CD14-positive monocyte (primary cell): ENCODE measurements around the gene DBX1. TPM values are rescaled to one million over a fixed set of nuclear protein-coding genes. Genes with fewer than 3 reads are reported as not detected.

ENCODE experiments used
- DNase-seq, 3 donors: peaks; one replicate each; pipeline ENCODE4 v3.0.0-alpha.2; 2011 to 2022
- H2AFZ ChIP-seq: 2 replicates; pipeline ENCODE4 v1.6.0; 2012; ENCODE audit warnings: mild to moderate bottlenecking, low read depth, low read length, inconsistent platforms; ENCODE audit not compliant: insufficient read depth, poor library complexity, severe bottlenecking
- H3K27ac ChIP-seq, 2 donors: 1 replicate in 1 of 2; 2 replicates in 1 of 2; pipeline ENCODE4 v1.5.1; 2012 to 2013; ENCODE audit warnings: low read length in 2 of 2, control low read depth in 1 of 2, inconsistent platforms in 1 of 2, low read depth in 1 of 2, mild to moderate bottlenecking in 1 of 2
- H3K27me3 ChIP-seq, 2 donors: one replicate each; pipeline versions ENCODE4 v1.6.0 to v1.6.1; 2011 to 2013; ENCODE audit warnings: low read length in 2 of 2; ENCODE audit not compliant: control insufficient read depth in 2 of 2, insufficient read depth in 2 of 2
- H3K36me3 ChIP-seq, 2 donors: replicated peaks in 1 of 2; 1 replicate in 1 of 2; 2 replicates in 1 of 2; pipeline versions ENCODE4 v1.5.1 to v1.6.1; 2012 to 2013; ENCODE audit warnings: low read length in 2 of 2, control low read depth in 1 of 2, inconsistent platforms in 1 of 2, mild to moderate bottlenecking in 1 of 2; ENCODE audit not compliant: insufficient read depth in 2 of 2, control insufficient read depth in 1 of 2
- H3K4me1 ChIP-seq, 2 donors: 1 replicate in 1 of 2; 2 replicates in 1 of 2; pipeline versions ENCODE4 v1.5.1 to v1.6.1; 2012 to 2013; ENCODE audit warnings: low read length in 2 of 2, control low read depth in 1 of 2, inconsistent platforms in 1 of 2, mild to moderate bottlenecking in 1 of 2, moderate library complexity in 1 of 2; ENCODE audit not compliant: insufficient read depth in 2 of 2, control insufficient read depth in 1 of 2
- H3K4me2 ChIP-seq: replicated peaks from 2 replicates; pipeline ENCODE3; 2012; ENCODE audit warnings: low read length, moderate library complexity, mild to moderate bottlenecking; ENCODE audit not compliant: poor library complexity, severe bottlenecking; ENCODE audit errors: extremely low read depth
- H3K4me3 ChIP-seq, 3 experiments: fragments of 200-600 bp in 1 of 3; sonication (generic) in 1 of 3; replicated peaks in 1 of 3; 1 replicate in 2 of 3; 2 replicates in 1 of 3; pipeline ENCODE4 v1.5.1; 2011 to 2013; ENCODE audit warnings: low read length in 3 of 3, mild to moderate bottlenecking in 3 of 3, control low read depth in 2 of 3, low read depth in 2 of 3, inconsistent platforms in 1 of 3, moderate library complexity in 1 of 3
- H3K79me2 ChIP-seq: 2 replicates; pipeline ENCODE4 v1.6.0; 2012; ENCODE audit warnings: mild to moderate bottlenecking, control low read depth, inconsistent platforms, low read length, moderate library complexity; ENCODE audit not compliant: insufficient read depth
- H3K9ac ChIP-seq: 2 replicates; pipeline ENCODE4 v1.6.0; 2017; ENCODE audit warnings: low read length, mild to moderate bottlenecking; ENCODE audit not compliant: insufficient read depth, poor library complexity, severe bottlenecking
- H3K9me3 ChIP-seq, 2 donors: replicated peaks in 1 of 2; 1 replicate in 1 of 2; 2 replicates in 1 of 2; pipeline versions ENCODE4 v1.5.1 to v1.6.1; 2012 to 2013; ENCODE audit warnings: low read length in 2 of 2, control low read depth in 1 of 2; ENCODE audit not compliant: control insufficient read depth in 1 of 2, insufficient read depth in 1 of 2
- H4K20me1 ChIP-seq: 2 replicates; pipeline ENCODE4 v1.6.0; 2012; ENCODE audit warnings: mild to moderate bottlenecking, low read length, control low read depth, moderate library complexity; ENCODE audit not compliant: insufficient read depth
- H3K27ac Mint-ChIP-seq, 7 donors: one replicate each; pipeline ENCODE4 v1.8.0; 2020; ENCODE audit warnings: mild to moderate bottlenecking in 7 of 7, mixed read lengths in 7 of 7, moderate library complexity in 6 of 7, inconsistent platforms in 2 of 7
- H3K27me3 Mint-ChIP-seq, 3 donors: one replicate each; pipeline ENCODE4 v1.8.0; 2021 to 2022; ENCODE audit warnings: low read depth in 3 of 3, mild to moderate bottlenecking in 3 of 3, mixed read lengths in 3 of 3, moderate library complexity in 3 of 3, inconsistent platforms in 1 of 3
- H3K36me3 Mint-ChIP-seq, 2 donors: one replicate each; pipeline ENCODE4 v1.8.0; 2020; ENCODE audit warnings: mixed read lengths in 2 of 2, inconsistent platforms in 1 of 2, mild to moderate bottlenecking in 1 of 2
- H3K4me1 Mint-ChIP-seq: one replicate; pipeline ENCODE4 v1.8.0; 2020; ENCODE audit warnings: mild to moderate bottlenecking, mixed read lengths
- H3K4me3 Mint-ChIP-seq, 2 donors: one replicate each; pipeline ENCODE4 v1.8.0; 2020; ENCODE audit warnings: mild to moderate bottlenecking in 2 of 2, mixed read lengths in 2 of 2, moderate library complexity in 1 of 2
- H3K9me3 Mint-ChIP-seq, 7 donors: one replicate each; pipeline ENCODE4 v1.8.0; 2020 to 2022; ENCODE audit warnings: mixed read lengths in 7 of 7, mild to moderate bottlenecking in 6 of 7, moderate library complexity in 6 of 7, inconsistent platforms in 2 of 7
- WGBS: methylation state at CpG from one replicate; pipeline ENCODE4 v1.1.5; 2013; ENCODE audit warnings: missing lambda C conversion rate; ENCODE audit not compliant: insufficient coverage; 5-methylcytosine and 5-hydroxymethylcytosine counted together
- intact Hi-C, 2 donors: fragments of 100-400 bp; cut with micrococcal nuclease; formaldehyde crosslinking; loops; one replicate each; pipeline versions ENCODE4 v1.15.0 to v1.15.1; 2023
- polyA plus RNA-seq, 3 donors: library from polyadenylated mRNA; depleted of rRNA in 1 of 3; unstranded in 2 of 3; stranded (reverse) in 1 of 3; fragments of 300-500 nt in 2 of 3; fragments of >200 nt in 1 of 3; fragmentation: Illumina TruSeq in 2 of 3; gene quantifications; 1 replicate in 2 of 3; 2 replicates in 1 of 3; pipeline ENCODE4 v1.2.3, GENCODE V29; 2012 to 2021
- TF ChIP-seq, protein P1 (sequence below): fragments of 200-600 bp; IDR thresholded peaks from one replicate; pipeline ENCODE4 v1.8.0; 2022; ENCODE audit warnings: antibody characterized with exemption, mild to moderate bottlenecking

DBX1 gene
- polyA plus RNA-seq, 3 donors = not detected

DNA sequence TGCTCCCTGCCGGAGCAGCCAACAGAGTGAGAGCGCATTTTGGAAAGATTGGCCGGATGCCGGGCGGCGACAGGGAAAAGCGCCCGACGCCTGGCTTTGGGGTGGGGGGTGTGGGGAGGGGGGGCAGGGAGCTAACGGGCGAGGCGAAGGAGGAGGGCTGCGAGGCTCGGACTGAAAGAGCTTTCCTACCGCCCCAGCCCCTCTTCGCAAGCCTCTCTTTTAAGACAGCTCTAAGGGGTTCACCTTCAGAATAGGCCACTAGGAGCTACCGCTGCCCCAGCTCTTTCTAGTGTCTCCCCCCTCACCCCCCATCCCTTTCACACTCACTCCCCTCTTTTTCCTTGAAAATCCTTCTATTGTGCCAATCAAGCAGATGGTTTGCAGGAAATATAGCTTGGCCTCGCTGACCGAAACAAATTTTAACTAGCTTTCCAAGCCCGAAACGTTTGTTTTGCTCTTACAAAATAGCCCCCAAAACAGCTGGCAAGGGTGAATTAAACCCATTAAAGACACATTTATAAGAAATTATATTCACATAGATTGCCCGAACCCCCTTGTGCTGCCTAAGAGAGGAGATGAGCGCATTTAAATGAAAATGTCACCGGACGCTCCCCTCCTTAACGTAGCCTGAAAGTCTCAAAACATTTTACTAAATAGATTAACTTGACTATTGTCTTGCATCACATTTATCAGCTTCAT lies 3.7 kb upstream of the DBX1 start:
- DNase-seq = no peak
- H3K4me3 Mint-ChIP-seq = peak overlapping the region in 1 of 2 donors; percentile 72
- no peak overlapping the region for H3K27ac Mint-ChIP-seq
- no peaks in the 10 kb centered on the region for H4K20me1 ChIP-seq
- intact Hi-C loops = no loop called here
- no peak overlapping the region for H2AFZ ChIP-seq
- no peak overlapping the region for H3K27ac ChIP-seq
- TF ChIP-seq, protein P1, sequence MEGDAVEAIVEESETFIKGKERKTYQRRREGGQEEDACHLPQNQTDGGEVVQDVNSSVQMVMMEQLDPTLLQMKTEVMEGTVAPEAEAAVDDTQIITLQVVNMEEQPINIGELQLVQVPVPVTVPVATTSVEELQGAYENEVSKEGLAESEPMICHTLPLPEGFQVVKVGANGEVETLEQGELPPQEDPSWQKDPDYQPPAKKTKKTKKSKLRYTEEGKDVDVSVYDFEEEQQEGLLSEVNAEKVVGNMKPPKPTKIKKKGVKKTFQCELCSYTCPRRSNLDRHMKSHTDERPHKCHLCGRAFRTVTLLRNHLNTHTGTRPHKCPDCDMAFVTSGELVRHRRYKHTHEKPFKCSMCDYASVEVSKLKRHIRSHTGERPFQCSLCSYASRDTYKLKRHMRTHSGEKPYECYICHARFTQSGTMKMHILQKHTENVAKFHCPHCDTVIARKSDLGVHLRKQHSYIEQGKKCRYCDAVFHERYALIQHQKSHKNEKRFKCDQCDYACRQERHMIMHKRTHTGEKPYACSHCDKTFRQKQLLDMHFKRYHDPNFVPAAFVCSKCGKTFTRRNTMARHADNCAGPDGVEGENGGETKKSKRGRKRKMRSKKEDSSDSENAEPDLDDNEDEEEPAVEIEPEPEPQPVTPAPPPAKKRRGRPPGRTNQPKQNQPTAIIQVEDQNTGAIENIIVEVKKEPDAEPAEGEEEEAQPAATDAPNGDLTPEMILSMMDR = no peak
- H3K36me3 ChIP-seq = no peaks in the 10 kb centered on the region
- H3K27me3 ChIP-seq = peaks cover 72 to 86% of the 10 kb centered on the region in 2 donors
- peaks cover 5% of the 10 kb centered on the region for H3K4me1 Mint-ChIP-seq
- 16% methylated on average over 6 of the region's 26 CpGs for WGBS
- peaks cover 0 to 3% of the 10 kb centered on the region in 2 donors for H3K36me3 Mint-ChIP-seq
- H3K9ac ChIP-seq = no peak overlapping the region
- H3K9me3 ChIP-seq = peaks cover 2 to 49% of the 10 kb centered on the region in 2 donors
- H3K27me3 Mint-ChIP-seq = peaks cover 75 to 93% (median 82%) of the 10 kb centered on the region in 3 donors
- peaks cover 0 to 28% (median 19%) of the 10 kb centered on the region in 7 donors for H3K9me3 Mint-ChIP-seq
- H3K79me2 ChIP-seq = no peaks in the 10 kb centered on the region
- no peak overlapping the region for H3K4me3 ChIP-seq
- H3K4me1 ChIP-seq = no peaks in the 10 kb centered on the region
- no peak overlapping the region for H3K4me2 ChIP-seq

DNA sequence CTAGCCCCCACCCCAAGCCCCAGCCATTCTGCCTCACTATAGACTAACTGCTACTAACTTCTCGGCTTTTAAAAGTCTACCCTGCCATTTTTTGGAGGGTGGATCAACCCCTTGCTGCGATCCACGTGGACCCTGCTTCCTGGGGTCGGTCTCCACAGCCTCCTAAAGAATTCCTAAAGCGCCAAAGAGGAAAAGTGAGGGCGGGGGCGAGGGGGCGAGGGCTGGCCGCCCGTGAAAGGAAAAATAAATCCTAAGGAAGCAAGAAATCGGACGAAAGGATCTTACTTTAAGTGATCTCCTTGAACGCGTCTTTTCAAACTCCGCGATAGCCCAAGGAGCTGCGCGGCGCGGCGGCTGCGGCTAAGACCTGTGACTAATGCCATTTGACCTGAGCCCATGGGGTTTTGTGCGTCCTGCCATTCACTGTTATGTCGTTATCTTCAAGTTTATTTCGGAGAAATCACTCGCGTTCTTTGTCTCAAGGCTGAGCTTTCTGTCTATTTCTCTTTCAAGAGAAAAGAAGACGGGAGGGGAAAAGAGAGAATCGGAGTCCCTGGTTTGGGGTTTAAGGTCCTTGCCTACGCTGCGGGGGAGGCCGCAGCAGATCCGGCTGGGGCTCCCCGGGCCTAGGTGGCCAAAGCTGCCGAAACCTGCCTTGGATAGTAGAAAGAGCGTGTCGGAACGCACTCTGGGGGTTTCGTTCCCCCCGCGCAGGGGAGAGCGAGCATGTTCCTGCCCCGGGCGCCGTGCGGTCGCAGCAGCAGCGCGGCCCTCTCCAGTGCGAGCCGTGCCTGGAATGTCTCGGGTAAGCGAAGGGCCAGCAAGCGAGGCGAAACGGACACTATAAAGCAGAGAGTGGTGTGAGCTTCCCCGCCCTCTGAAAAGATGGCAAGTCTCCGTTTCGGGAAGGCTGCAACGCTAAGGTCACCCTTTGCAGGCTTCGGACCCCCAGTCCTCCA lies 2.8 kb upstream of the DBX1 start:
- no peaks in the 10 kb centered on the region for H4K20me1 ChIP-seq
- H3K4me1 Mint-ChIP-seq = peaks cover 5% of the 10 kb centered on the region
- H3K4me3 Mint-ChIP-seq = peak overlapping the region in 1 of 2 donors; percentile 72
- no peak overlapping the region for H3K27ac ChIP-seq
- H3K27ac Mint-ChIP-seq = no peak overlapping the region
- H3K9me3 Mint-ChIP-seq = peaks cover 0 to 36% (median 24%) of the 10 kb centered on the region in 7 donors
- peaks cover 0 to 3% of the 10 kb centered on the region in 2 donors for H3K36me3 Mint-ChIP-seq
- H3K4me3 ChIP-seq = no peak overlapping the region
- WGBS = 2% methylated on average over 53 of the region's 61 CpGs
- H3K9ac ChIP-seq = no peak overlapping the region
- intact Hi-C loops = no loop called here
- H2AFZ ChIP-seq = no peak overlapping the region
- DNase-seq = no peak
- TF ChIP-seq, protein P1 = no peak
- H3K36me3 ChIP-seq = no peaks in the 10 kb centered on the region
- peaks cover 83 to 99% (median 89%) of the 10 kb centered on the region in 3 donors for H3K27me3 Mint-ChIP-seq
- no peak overlapping the region for H3K4me2 ChIP-seq
- peaks cover 2 to 56% of the 10 kb centered on the region in 2 donors for H3K9me3 ChIP-seq
- H3K27me3 ChIP-seq = peaks cover 80 to 94% of the 10 kb centered on the region in 2 donors
- H3K4me1 ChIP-seq = no peaks in the 10 kb centered on the region
- H3K79me2 ChIP-seq = no peaks in the 10 kb centered on the region
